DOHH2 (cell line): Measurements from ENCODE around the gene SLC50A1.

Source experiments
- H3F3A ChIP-seq: fragments of 200-600 bp; sonication (generic), shearing (Covaris generic); 2 replicates; pipeline ENCODE4 v1.6.0; 2016; ENCODE audit warnings: antibody characterized with exemption, mild to moderate bottlenecking; ENCODE audit not compliant: control insufficient read depth, insufficient read depth
- H3K27ac ChIP-seq: fragments of 200-600 bp; sonication (generic); 2 replicates; pipeline ENCODE4 v1.5.1; 2014; ENCODE audit warnings: low read depth, mild to moderate bottlenecking, low read length, moderate library complexity
- H3K27me3 ChIP-seq: fragments of 200-600 bp; sonication (generic); 2 replicates; pipeline ENCODE4 v1.6.1; 2014; ENCODE audit warnings: mild to moderate bottlenecking, low read length, mixed read lengths; ENCODE audit not compliant: control insufficient read depth
- H3K36me3 ChIP-seq: fragments of 200-600 bp; sonication (generic); 2 replicates; pipeline ENCODE4 v1.6.1; 2014; ENCODE audit warnings: mild to moderate bottlenecking, low read length, moderate library complexity, mixed read lengths; ENCODE audit not compliant: control insufficient read depth
- H3K4me1 ChIP-seq: fragments of 200-600 bp; sonication (generic); 2 replicates; pipeline ENCODE4 v1.6.1; 2014; ENCODE audit warnings: mild to moderate bottlenecking, low read length, mixed read lengths; ENCODE audit not compliant: control insufficient read depth
- H3K4me2 ChIP-seq: fragments of 200-600 bp; sonication (generic); 2 replicates; pipeline ENCODE4 v1.6.0; 2014; ENCODE audit warnings: mild to moderate bottlenecking, low read length, moderate library complexity
- H3K4me3 ChIP-seq: fragments of 200-600 bp; sonication (generic); 2 replicates; pipeline ENCODE4 v1.5.1; 2014; ENCODE audit warnings: mild to moderate bottlenecking, low read length, mixed read lengths
- H3K79me2 ChIP-seq: fragments of 200-600 bp; sonication (generic); 2 replicates; pipeline ENCODE4 v1.6.1; 2014; ENCODE audit warnings: mild to moderate bottlenecking, low read length, mixed read lengths; ENCODE audit not compliant: control insufficient read depth
- H3K9me2 ChIP-seq: fragments of 200-600 bp; sonication (generic); replicated peaks from 2 replicates; pipeline ENCODE4 v1.6.1; 2014; ENCODE audit warnings: mild to moderate bottlenecking, low read length, mixed read lengths; ENCODE audit not compliant: control insufficient read depth
- H3K9me3 ChIP-seq: fragments of 200-600 bp; sonication (generic); 2 replicates; pipeline ENCODE4 v1.6.1; 2014; ENCODE audit warnings: antibody characterized with exemption, low read length, mixed read lengths; ENCODE audit not compliant: control insufficient read depth, insufficient read depth
- H4K20me1 ChIP-seq: fragments of 200-600 bp; sonication (generic); 2 replicates; pipeline ENCODE4 v1.6.0; 2014; ENCODE audit warnings: low read depth, mild to moderate bottlenecking, antibody characterized with exemption, low read length, moderate library complexity; ENCODE audit not compliant: control insufficient read depth, insufficient read depth
- CTCF ChIP-seq: fragments of 200-600 bp; sonication (generic); IDR thresholded peaks from one replicate; pipeline ENCODE4 v1.5.1; 2014; ENCODE audit warnings: antibody characterized with exemption, mild to moderate bottlenecking, low read depth, low read length; ENCODE audit not compliant: poor library complexity, severe bottlenecking
- EZH2phosphoT487 ChIP-seq: fragments of 200-600 bp; sonication (generic); IDR thresholded peaks from 2 replicates; pipeline ENCODE4 v1.6.1; 2017; ENCODE audit warnings: borderline replicate concordance, mild to moderate bottlenecking, antibody characterized with exemption, low read length, moderate library complexity, mixed read lengths

Gene SLC50A1

GRCh38 chr1:155177918-155178281 is 42.2 kb downstream of the SLC50A1 start:
- H3K4me1 ChIP-seq: peaks cover 37% of the 10 kb centered on the region
- H3K79me2 ChIP-seq: peaks cover 2% of the 10 kb centered on the region
- no peaks in the 10 kb centered on the region for H4K20me1 ChIP-seq
- peaks cover 23% of the 10 kb centered on the region for H3K36me3 ChIP-seq
- H3K4me3 ChIP-seq: no peak overlapping the region
- H3K9me3 ChIP-seq: no peaks in the 10 kb centered on the region
- peaks cover 13% of the 10 kb centered on the region; the same call in 1 of the 2 replicates for H3F3A ChIP-seq
- H3K27ac ChIP-seq: no peak overlapping the region
- no peak overlapping the region for H3K4me2 ChIP-seq
- no peak for TF ChIP-seq EZH2phosphoT487
- no peak for TF ChIP-seq CTCF
- H3K9me2 ChIP-seq: no peaks in the 10 kb centered on the region
- H3K27me3 ChIP-seq: no peaks in the 10 kb centered on the region

- Histone ChIP-seq H3K4me3 (no peak overlapping the region), H3K36me3 (peaks cover 22% of the 10 kb centered on the region), H3K79me2 (no peaks in the 10 kb centered on the region), H3K27ac (no peak overlapping the region), H4K20me1 (no peaks in the 10 kb centered on the region), H3F3A (peaks cover 13% of the 10 kb centered on the region; the same call in 1 of the 2 replicates), H3K4me2 (no peak overlapping the region), H3K27me3 (no peaks in the 10 kb centered on the region), H3K4me1 (peaks cover 33% of the 10 kb centered on the region), H3K9me3 (no peaks in the 10 kb centered on the region), H3K9me2 (no peaks in the 10 kb centered on the region)
- TF ChIP-seq CTCF: no peak
Measured at GRCh38 chr1:155178441-155179111, 42.9 kb downstream of the SLC50A1 start.

- Histone ChIP-seq H3K4me2 (no peak overlapping the region), H3K9me2 (no peaks in the 10 kb centered on the region), H3K27me3 (no peaks in the 10 kb centered on the region), H3K9me3 (no peaks in the 10 kb centered on the region), H3K79me2 (no peaks in the 10 kb centered on the region), H3K4me1 (peaks cover 28% of the 10 kb centered on the region), H4K20me1 (no peaks in the 10 kb centered on the region), H3K4me3 (no peak overlapping the region), H3K36me3 (peaks cover 22% of the 10 kb centered on the region), H3F3A (peaks cover 13% of the 10 kb centered on the region; the same call in 1 of the 2 replicates), H3K27ac (no peak overlapping the region)
- TF ChIP-seq CTCF: no peak
- no peak for TF ChIP-seq EZH2phosphoT487
Measured at GRCh38 chr1:155179112-155180031, 43.7 kb downstream of the SLC50A1 start.
